ENCODE measurements around the gene RALGPS2.

Gene RALGPS2

DNA sequence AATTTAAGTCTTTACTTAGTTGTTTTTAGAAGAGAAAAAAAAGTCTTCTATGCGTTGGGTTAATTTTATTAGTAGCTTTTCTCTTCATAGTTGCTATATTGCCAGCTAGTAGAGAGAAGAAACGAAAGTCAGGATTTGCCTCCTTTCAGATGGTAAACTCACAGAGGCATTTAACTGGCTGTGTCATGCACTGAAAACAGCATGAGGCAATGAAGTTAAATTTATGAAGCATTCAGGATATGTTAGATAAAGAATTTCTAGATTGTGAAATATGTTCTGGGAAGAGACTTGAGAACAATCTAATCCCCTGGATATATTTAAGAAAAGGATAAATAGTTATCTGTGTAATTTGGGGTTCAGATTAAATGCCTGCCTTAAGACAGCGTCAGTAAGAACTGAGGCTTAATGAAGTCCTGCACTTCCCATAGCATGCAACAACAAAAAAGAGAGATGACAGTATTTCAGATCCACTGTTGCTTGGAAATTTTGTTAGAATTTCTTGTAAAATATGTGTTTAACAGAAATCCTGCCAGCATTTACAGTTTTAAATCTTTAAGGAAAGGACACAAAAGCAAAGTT lies 144.2 kb downstream of the RALGPS2 start:
- DNase-seq: no peak

- DNase-seq: no peak
Measured at GRCh38 chr1:178870221-178870620, 145.2 kb downstream of the RALGPS2 start.

- DNase-seq: no peak
Measured at GRCh38 chr1:178870944-178871343, 145.9 kb downstream of the RALGPS2 start, which contains the start of gene ANGPTL1. Gene ANGPTL1, minus strand, starts transcription at chr1:178871077. Its CDS starts 5,301 bp downstream, at chr1:178865776.

DNA sequence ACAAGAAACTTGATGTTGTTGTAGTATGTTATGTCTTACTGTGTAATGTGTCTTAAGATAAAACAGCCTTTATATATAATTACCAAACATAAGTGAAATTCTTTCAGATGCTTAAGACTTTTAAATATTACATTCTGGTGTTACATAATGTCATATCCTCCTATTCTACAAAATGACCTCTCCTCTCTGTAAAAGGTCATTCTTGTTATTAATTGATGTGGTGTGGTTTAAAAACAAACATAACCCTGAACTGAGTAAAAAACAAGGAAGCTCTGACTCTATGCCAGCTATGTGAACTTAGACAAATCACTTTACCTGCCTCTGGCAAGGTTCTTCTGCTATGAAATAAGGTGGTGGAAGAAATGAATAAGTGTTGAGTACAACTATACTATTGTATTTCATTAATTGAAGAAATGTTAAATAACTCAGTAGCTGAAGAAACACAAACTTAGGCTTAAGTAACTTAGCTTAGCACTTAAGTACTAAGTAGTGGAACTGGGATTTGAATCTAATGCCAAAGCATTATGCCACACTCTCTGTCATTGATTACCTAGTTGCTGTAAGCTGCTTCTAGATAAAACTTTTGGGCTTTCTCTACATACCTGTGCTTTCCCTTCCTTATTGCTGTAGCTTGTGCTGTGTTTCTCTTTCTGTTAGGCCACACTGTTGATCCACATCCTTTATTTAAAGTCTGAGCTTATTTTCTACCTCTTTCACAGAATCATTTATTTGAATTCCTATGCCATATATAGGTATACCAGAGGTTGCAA lies 146.7 kb downstream of the RALGPS2 start:
- DNase-seq: no peak

- no peak for DNase-seq
Measured at GRCh38 chr1:178874966-178875365, 149.9 kb downstream of the RALGPS2 start.

DNA sequence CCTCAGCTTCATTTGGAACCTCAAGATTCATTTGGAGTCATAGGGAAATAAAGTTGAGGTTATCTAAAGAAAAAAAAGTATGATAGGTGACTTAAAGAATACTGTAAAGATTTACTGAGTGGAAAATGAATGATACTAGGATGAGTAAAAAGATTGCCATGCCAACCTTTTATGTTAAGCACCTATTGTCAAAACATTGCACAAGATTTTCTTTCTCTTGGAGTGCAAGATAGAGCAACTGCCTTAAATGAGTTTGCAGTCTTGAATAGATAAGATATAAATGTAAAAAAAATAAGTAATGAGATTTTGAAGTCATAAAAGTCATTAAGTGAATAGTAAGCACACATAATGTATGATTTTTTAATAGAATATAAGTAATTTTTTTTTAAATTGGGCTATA lies 150.9 kb downstream of the RALGPS2 start:
- DNase-seq: no peak

- no peak for DNase-seq
Measured at GRCh38 chr1:178877896-178878295, 152.9 kb downstream of the RALGPS2 start.

GRCh38 chr1:178881950-178882349 lies 156.9 kb downstream of the RALGPS2 start:
- no peak for DNase-seq

GRCh38 chr1:178885869-178886268 lies 160.8 kb downstream of the RALGPS2 start:
- DNase-seq: no peak

DNA sequence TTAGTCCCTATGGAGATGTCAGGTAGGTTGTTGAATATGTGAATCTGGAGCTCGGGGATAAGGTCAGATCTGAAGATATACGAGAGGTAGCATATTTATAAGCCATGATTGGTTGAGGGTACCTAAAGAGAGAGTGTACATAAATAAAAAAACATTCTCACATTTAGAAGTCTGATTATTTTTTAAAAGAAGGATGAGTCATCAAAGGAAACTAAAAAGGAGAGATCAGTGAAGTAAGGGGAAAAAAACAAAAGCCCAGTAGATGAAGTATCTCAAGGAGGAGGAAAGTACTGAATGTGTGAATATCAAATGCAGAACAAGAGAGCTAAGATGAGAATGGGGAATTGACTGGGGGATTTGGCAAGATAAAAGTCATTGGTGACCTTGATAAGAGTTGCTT lies 161.5 kb downstream of the RALGPS2 start:
- DNase-seq: no peak

- no peak for DNase-seq
Measured at GRCh38 chr1:178895928-178896327, 170.9 kb downstream of the RALGPS2 start.

GRCh38 chr1:178898401-178898800 lies 173.4 kb downstream of the RALGPS2 start:
- DNase-seq: no peak

- DNase-seq: no peak
Measured at GRCh38 chr1:178899402-178899801, 174.4 kb downstream of the RALGPS2 start.

DNA sequence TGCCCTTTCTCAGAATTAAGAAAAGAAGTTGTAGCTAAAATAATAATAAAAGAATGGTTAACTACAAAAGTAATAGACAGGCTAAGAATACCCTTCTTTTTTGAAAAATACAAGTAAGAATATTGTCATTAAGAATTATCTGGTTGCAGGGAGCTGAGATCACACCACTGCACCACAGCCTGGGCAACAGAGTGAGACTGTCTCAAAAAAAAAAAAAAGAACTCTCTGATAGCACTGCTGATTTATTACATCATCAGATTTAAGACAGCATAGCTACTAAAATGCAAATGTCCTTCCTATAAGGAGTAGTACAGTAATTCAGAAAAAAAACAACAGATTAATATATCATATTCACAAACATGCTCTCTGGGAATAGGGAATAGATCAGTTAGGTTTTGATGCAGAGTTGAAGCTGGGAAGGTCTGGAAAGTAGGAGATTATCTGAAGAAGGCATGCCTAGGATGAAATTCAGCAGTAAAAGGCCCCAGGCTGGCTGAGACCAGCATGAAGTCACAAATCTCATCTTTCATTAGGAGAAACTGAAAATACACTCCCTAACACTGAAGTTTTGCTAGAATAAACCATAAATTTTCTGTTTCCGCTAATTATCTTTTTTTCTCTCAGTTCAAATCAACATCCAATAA lies 176.6 kb downstream of the RALGPS2 start:
- no peak for DNase-seq

DNA sequence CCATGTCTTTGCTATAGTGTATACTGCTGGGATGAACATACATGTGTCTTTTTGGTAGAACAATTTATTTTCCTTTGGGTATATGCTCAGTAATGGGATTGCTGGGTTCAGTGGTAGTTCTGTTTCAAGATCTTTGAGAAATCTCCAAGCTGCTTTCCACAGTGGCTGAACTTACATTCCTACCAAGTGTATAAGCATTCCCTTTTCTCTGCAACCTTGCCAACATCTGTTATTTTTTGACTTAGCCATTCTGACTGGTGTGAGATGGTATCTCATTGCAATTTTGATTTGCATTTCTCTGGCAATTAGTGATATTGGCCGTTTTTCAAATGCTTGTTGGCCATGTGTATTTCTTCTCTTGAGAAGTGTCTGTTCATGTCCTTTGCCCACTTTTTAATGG lies 183.3 kb downstream of the RALGPS2 start:
- no peak for DNase-seq

DNA sequence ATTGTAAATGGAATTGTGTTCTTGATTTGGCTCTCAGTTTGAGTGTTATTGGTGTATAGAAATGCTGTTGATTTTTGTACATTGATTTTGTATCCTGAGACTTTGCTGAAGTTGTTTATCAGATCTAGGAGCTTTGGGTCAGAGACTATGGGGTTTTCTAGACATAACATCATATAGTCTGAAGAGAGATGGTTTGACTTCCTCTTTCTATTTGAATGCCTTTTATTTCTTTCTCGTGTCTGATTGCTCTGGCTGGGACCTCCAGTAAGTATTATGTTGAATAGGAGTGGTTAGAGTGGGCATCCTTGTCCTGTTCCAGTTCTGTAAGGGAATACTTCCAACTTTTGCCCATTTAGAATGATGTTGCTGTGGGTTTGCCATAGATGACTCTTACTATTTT lies 185.0 kb downstream of the RALGPS2 start:
- DNase-seq: no peak

DNA sequence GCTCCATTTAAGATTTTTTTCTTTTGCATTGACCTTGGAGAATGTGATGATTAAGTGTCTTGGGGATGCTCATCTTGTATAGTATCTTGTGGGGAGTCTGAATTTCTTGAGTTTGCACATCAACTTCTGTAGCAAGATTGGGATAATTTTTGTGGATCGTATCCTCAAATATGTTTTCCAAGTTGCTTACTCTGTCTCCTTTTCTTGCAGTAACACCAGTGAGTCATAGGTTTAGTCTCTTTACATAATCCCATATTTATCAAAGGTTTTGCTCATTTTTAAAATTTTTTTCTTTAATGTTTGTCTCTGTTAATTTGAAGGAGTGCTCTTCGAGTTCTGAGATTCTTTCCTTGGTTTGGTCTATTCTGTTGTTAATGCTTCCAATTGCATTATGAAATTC lies 187.6 kb downstream of the RALGPS2 start:
- DNase-seq: no peak

GRCh38 chr1:178916448-178917174 lies 191.6 kb downstream of the RALGPS2 start:
- DNase-seq: no peak

DNA sequence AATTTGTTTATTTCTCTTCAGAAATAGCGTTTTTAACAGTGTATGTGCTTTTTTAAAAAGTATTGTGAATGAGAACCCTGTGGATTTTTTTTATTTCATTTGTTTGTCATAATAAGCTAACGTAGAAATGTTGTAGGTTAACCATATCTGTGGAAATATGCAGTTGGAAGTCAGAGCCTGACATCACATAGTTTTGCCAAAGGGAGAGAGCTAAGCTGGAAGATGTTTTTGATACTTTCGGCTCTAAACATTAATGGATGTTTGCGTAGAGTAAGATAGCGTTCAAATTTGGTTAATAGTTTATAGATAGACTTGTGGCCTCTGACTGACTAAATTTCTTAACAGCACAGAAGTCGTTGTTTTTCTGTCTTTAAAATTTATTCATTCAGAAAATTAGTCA lies 193.3 kb downstream of the RALGPS2 start:
- no peak for DNase-seq

- no peak for DNase-seq
Measured at GRCh38 chr1:178918955-178919354, 193.9 kb downstream of the RALGPS2 start.

DNA sequence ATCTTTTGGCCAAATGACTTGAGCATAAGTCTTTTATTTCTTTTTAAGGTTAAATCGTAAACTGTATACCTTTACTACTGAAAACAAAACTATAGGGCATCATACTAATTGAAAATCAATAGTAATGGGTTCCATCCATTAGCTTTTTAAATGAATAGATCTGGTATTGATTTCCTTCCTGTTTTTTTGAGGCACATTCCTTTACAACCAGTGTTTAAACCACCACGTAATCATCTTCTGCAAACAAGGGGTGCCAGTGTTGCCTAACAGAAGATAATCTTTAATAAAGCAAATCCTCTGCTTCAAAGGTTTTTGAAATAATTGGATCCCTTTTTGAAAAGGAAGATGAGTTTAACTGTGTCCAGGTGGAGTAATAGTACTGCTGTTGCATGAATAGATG lies 194.5 kb downstream of the RALGPS2 start:
- no peak for DNase-seq

GRCh38 chr1:178921499-178921898 lies 196.5 kb downstream of the RALGPS2 start:
- no peak for DNase-seq

DNA sequence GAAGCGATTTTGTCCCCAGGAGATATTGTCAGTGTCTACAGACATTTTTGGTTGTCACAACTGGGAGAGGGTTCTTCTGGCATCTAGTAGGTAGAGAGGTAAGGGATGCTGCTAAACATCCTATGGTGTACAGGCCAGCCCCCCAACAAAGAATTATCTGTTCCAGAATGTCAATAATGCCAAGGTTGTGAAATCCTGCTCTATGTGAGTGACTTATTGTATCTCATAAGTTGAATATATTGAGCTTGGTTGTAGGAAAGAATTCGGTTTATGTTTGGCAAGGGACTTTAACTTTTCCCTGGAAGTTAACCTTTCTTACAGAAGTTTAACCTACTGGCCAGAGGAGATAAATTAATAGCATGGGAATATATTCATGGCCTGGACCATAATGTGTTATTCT lies 198.5 kb downstream of the RALGPS2 start:
- no peak for DNase-seq

GRCh38 chr1:178926046-178926445 lies 201.0 kb downstream of the RALGPS2 start:
- no peak for DNase-seq

Data from NCI-H1436 (cell line).